HepG2 (cell line): ENCODE measurements around the gene SMURF1.

Experiments
- EZH2 ChIP-seq: conservative IDR thresholded peaks from 2 replicates; pipeline ENCODE4 v1.6.1; 2012; ENCODE audit warnings: mild to moderate bottlenecking, low read depth, low read length, moderate library complexity
- FOXM1 ChIP-seq: sonication (generic); formaldehyde crosslinking; IDR thresholded peaks from 2 replicates; pipeline ENCODE4 v1.5.0; 2020; ENCODE audit warnings: missing genetic modification reagents
- KDM5A ChIP-seq: fragments of 200-600 bp; sonication (generic); IDR thresholded peaks from 2 replicates; pipeline ENCODE4 v1.7.0; 2018; ENCODE audit warnings: antibody characterized with exemption, mild to moderate bottlenecking, low read length, borderline replicate concordance
- NCOA1 ChIP-seq: sonication (generic); formaldehyde crosslinking; IDR thresholded peaks from 2 replicates; pipeline ENCODE4 v1.9.0; 2021; ENCODE audit warnings: missing genetic modification reagents
- POLR2AphosphoS5 ChIP-seq: IDR thresholded peaks from 2 replicates; pipeline ENCODE4 v1.6.1; 2012; ENCODE audit warnings: low read depth, low read length
- UBTF ChIP-seq: sonication (generic); formaldehyde crosslinking; IDR thresholded peaks from 2 replicates; pipeline ENCODE4 v1.4.0; 2020; ENCODE audit warnings: mild to moderate bottlenecking, missing genetic modification reagents
- ZNF460 ChIP-seq: sonication (generic); formaldehyde crosslinking; IDR thresholded peaks from 2 replicates; pipeline ENCODE4 v1.5.1; 2020; ENCODE audit warnings: missing genetic modification reagents, mild to moderate bottlenecking, borderline replicate concordance

GRCh38 chr7:99109108-99110051 lies 34.5 kb downstream of the SMURF1 start:
- TF ChIP-seq KDM5A (no peak), UBTF (CRISPR knock-in tag) (no peak), NCOA1 (CRISPR knock-in tag) (no peak), ZNF460 (no peak), POLR2AphosphoS5 (no peak), EZH2 (no peak), FOXM1 (CRISPR knock-in tag) (no peak)
